Measurements from ENCODE around the gene POLQ. TPM values are rescaled to one million over a fixed set of nuclear protein-coding genes. Genes with fewer than 3 reads are reported as not detected.

POLQ gene
- total RNA-seq, 2 donors from 2014 or later, result 8.9 to 28.7 TPM

GRCh38 chr3:121529308-121529707, 16.5 kb downstream of the POLQ start:
- H3K27ac Mint-ChIP-seq, result no peak overlapping the region
- ATAC-seq, result no peak
- DNase-seq (ENCODE audit: low spot score in 2 of 2), result no peak
- no peaks in the 10 kb centered on the region for H3K9me3 Mint-ChIP-seq
- H3K36me3 Mint-ChIP-seq, result peaks cover 0 to 33% of the 10 kb centered on the region in 2 donors

DNA sequence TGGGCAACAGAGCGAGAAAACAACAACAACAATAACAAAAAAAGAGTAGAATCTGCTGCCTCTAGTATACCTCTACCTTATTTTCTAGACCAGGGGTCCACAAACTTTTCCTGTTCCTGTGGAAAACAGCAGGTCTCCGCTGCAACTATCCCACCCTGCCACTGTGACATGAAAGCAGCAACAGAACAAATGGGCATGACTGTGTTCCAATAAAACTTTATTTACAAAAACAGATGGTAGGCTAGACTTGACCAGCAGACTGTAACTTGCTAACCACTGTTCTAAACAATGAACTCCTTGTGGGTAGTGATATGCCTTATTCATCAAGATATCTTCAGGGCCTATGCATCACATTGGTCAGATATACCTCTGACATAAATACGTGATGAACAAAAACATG, 25.3 kb downstream of the POLQ start:
- Mint-ChIP-seq H3K9me3 (peaks cover 10 to 12% of the 10 kb centered on the region in 2 donors), H3K36me3 (peaks cover 6 to 61% of the 10 kb centered on the region in 2 donors), H3K27ac (no peak overlapping the region)
- DNase-seq (ENCODE audit: low spot score in 2 of 2) (no peak), ATAC-seq (no peak)

DNA sequence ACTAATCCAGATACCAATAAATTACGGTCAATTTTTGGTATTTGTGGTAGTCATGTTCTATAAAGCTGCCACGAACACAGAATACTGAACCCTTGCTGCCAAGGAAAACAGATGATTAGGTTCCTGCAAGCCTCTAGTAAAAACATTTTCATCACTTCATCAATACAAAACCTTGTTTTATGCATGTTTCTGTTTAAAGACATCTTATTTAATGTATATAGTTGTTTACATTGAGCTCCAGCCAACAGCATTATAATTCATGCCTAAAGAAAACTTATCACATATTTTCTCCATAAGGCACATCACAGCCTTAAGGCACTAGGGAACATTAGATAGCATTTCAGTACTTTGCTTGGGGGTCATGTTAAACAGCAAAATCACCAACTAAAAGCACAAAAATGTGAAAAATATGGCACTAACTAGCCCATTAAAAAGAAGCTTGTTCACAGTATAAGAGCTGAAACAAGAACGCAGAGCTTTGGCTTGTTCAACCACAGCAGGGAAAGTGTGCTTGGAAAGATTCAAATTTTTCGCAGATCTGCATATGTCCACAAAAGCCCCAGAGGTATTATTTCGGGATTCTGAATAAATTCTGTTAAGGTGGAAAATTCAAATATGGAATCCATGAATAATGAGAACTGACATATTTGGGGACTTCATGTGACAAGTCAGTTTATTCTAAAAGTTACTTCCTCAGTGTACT, 27.7 kb downstream of the POLQ start:
- Mint-ChIP-seq H3K36me3 (peaks cover 6 to 69% of the 10 kb centered on the region in 2 donors), H3K27ac (no peak overlapping the region), H3K9me3 (peaks cover 14 to 16% of the 10 kb centered on the region in 2 donors)
- ATAC-seq, result no peak
- no peak for DNase-seq (ENCODE audit: low spot score in 2 of 2)

GRCh38 chr3:121515862-121516261, 29.9 kb downstream of the POLQ start:
- no peak overlapping the region for H3K27ac Mint-ChIP-seq
- H3K9me3 Mint-ChIP-seq, result peaks cover 14 to 16% of the 10 kb centered on the region in 2 donors
- no peak for DNase-seq (ENCODE audit: low spot score in 2 of 2)
- ATAC-seq, result no peak
- H3K36me3 Mint-ChIP-seq, result peaks cover 6 to 71% of the 10 kb centered on the region in 2 donors

DNA sequence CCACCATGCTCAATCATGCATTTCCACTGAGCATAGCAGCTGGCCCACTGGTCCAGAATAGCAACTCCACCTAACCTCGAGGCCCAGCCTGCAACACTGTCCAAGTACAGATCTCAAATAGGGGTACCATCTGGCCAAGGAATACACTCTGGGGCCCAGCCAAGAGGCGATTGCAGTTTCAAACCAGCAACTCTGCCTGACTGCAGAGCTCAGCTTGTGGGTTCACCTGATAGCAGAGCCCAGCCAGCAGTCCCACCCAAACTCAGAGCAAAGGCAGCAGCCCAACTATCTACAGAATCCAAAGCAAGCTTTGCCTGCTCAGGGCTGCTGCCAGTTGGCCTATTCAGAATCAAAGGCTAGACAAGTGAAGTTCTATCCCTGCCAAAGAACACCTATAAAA, 30.5 kb downstream of the POLQ start:
- Mint-ChIP-seq H3K9me3 (peaks cover 14 to 16% of the 10 kb centered on the region in 2 donors), H3K27ac (no peak overlapping the region), H3K36me3 (peaks cover 6 to 67% of the 10 kb centered on the region in 2 donors)
- DNase-seq (ENCODE audit: low spot score in 2 of 2) (no peak), ATAC-seq (no peak)

- no peak for DNase-seq (ENCODE audit: low spot score in 2 of 2)
- Mint-ChIP-seq H3K36me3 (peaks cover 6 to 65% of the 10 kb centered on the region in 2 donors), H3K9me3 (peaks cover 14 to 16% of the 10 kb centered on the region in 2 donors), H3K27ac (no peak overlapping the region)
- no peak for ATAC-seq
Measured at GRCh38 chr3:121514496-121514895, 31.3 kb downstream of the POLQ start.

DNA sequence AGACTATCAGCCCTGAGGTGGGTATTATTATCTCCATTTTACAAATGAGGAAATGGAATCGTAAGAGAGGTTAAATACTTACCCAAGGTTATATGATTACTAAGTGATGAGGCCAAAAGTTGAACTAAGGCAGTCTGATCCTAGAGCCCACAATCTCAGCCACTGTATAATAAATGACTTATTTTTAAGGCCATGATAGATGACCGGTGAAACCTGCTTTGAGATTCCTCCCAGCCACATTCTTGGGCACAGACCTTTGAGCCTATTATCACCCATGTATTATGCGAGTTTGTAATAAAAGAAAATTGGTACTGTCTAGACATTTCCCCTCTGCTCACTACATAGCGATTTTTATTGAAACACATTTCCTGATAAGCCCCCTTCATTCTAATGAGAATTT, 37.4 kb downstream of the POLQ start:
- H3K27ac Mint-ChIP-seq, result no peak overlapping the region
- peaks cover 0 to 47% of the 10 kb centered on the region in 2 donors for H3K36me3 Mint-ChIP-seq
- ATAC-seq (no peak), DNase-seq (ENCODE audit: low spot score in 2 of 2) (no peak)
- no peaks in the 10 kb centered on the region for H3K9me3 Mint-ChIP-seq

DNA sequence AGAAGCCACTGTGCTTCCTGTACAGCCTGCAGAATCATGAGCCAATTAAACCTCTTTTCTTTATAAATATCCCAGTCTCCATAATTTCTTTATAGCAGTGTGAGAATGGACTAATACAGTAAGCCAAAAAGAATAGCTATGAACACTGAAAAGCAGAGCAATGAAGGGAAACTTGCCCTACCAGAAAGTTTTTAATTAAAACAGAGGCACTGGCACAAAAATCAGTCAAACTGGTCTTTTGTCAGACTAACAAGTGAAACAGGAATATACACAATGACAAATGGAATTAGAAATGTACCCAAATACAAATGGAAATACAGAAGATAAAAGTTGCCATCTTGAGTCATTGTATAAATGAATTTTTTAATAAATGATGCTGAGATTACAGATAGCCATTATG, 40.5 kb downstream of the POLQ start:
- Mint-ChIP-seq H3K27ac (no peak overlapping the region), H3K9me3 (no peaks in the 10 kb centered on the region), H3K36me3 (peaks cover 0 to 47% of the 10 kb centered on the region in 2 donors)
- ATAC-seq (no peak), DNase-seq (ENCODE audit: low spot score in 2 of 2) (no peak)

- Mint-ChIP-seq H3K36me3 (peaks cover 0 to 47% of the 10 kb centered on the region in 2 donors), H3K9me3 (no peaks in the 10 kb centered on the region), H3K27ac (no peak overlapping the region)
- no peak for ATAC-seq
- no peak for DNase-seq (ENCODE audit: low spot score in 2 of 2)
Measured at GRCh38 chr3:121504618-121505017, 41.2 kb downstream of the POLQ start.

DNA sequence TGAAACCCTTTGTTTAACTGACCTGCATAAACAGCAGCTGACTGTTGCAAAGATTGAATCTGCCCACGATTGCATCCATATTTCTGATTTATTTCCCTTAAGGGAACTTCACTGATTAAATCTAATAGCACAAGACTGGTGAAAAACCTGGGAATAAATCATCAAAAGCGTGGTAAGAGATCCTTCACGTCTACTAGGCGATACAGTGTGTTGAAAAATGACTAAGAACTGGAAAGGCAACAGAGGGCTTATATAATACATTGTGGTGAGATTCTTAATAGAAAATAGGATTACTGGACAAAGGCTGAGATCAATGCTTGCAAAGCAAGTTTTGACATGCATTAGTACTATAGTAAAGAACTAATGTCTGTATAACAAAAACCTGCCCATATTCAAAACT, 49.0 kb downstream of the POLQ start:
- Mint-ChIP-seq H3K36me3 (peaks cover 0 to 41% of the 10 kb centered on the region in 2 donors), H3K9me3 (no peaks in the 10 kb centered on the region), H3K27ac (no peak overlapping the region)
- no peak for ATAC-seq
- no peak for DNase-seq (ENCODE audit: low spot score in 2 of 2)

- no peaks in the 10 kb centered on the region for H3K9me3 Mint-ChIP-seq
- DNase-seq (ENCODE audit: low spot score in 2 of 2), result no peak
- no peak for ATAC-seq
- no peak overlapping the region for H3K27ac Mint-ChIP-seq
- H3K36me3 Mint-ChIP-seq, result peaks cover 6 to 47% of the 10 kb centered on the region in 2 donors
Measured at GRCh38 chr3:121493431-121493830, 52.4 kb downstream of the POLQ start.

GRCh38 chr3:121491683-121492320, 54.0 kb downstream of the POLQ start:
- ATAC-seq (no peak), DNase-seq (ENCODE audit: low spot score in 2 of 2) (no peak)
- H3K9me3 Mint-ChIP-seq, result no peaks in the 10 kb centered on the region
- H3K36me3 Mint-ChIP-seq, result peaks cover 6 to 47% of the 10 kb centered on the region in 2 donors
- H3K27ac Mint-ChIP-seq, result no peak overlapping the region

GRCh38 chr3:121490161-121490560, 55.6 kb downstream of the POLQ start:
- DNase-seq (ENCODE audit: low spot score in 2 of 2) (no peak), ATAC-seq (no peak)
- Mint-ChIP-seq H3K9me3 (no peaks in the 10 kb centered on the region), H3K36me3 (peaks cover 6 to 44% of the 10 kb centered on the region in 2 donors), H3K27ac (no peak overlapping the region)

- H3K9me3 Mint-ChIP-seq, result no peaks in the 10 kb centered on the region
- peaks cover 6 to 38% of the 10 kb centered on the region in 2 donors for H3K36me3 Mint-ChIP-seq
- H3K27ac Mint-ChIP-seq, result no peak overlapping the region
- ATAC-seq, result no peak
- DNase-seq (ENCODE audit: low spot score in 2 of 2), result no peak
Measured at GRCh38 chr3:121488628-121489027, 57.2 kb downstream of the POLQ start.

- H3K36me3 Mint-ChIP-seq, result peaks cover 0 to 40% of the 10 kb centered on the region in 2 donors
- ATAC-seq (no peak), DNase-seq (ENCODE audit: low spot score in 2 of 2) (no peak)
- H3K9me3 Mint-ChIP-seq, result no peaks in the 10 kb centered on the region
- H3K27ac Mint-ChIP-seq, result no peak overlapping the region
Measured at GRCh38 chr3:121483290-121483689, 62.5 kb downstream of the POLQ start.

DNA sequence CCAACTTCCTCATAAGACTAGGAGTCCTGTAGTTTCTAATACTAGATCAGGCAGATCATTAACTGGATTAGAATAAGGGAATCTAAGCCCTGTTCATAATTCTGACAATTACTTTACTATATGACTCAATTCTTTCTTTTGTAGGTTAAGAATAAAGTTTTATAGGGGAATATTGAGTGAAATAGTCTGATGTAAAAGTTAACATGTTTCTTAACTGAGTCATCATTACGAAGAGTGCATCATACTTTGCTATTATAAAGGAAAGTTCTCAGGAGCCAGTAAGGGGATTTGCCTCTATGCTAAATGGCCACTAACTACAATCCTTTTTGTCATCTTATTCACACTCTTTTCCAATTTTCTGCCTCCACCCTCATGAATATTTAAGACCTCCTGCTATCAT, 63.1 kb downstream of the POLQ start:
- no peaks in the 10 kb centered on the region for H3K9me3 Mint-ChIP-seq
- DNase-seq (ENCODE audit: low spot score in 2 of 2), result no peak
- H3K36me3 Mint-ChIP-seq, result peaks cover 0 to 40% of the 10 kb centered on the region in 2 donors
- ATAC-seq, result no peak
- no peak overlapping the region for H3K27ac Mint-ChIP-seq

GRCh38 chr3:121481106-121481880, 64.5 kb downstream of the POLQ start:
- no peak for ATAC-seq
- Mint-ChIP-seq H3K27ac (no peak overlapping the region), H3K36me3 (peaks cover 0 to 50% of the 10 kb centered on the region in 2 donors), H3K9me3 (no peaks in the 10 kb centered on the region)
- no peak for DNase-seq (ENCODE audit: low spot score in 2 of 2)
